Esophagus (tissue), 2 donors: ENCODE results near the gene TNFSF9. TPM values are rescaled to one million over a fixed set of nuclear protein-coding genes. Genes with fewer than 3 reads are reported as not detected.
"Not testable (repeated sequence)": the region's sequence is repeated elsewhere in the genome, so short reads cannot be mapped to it uniquely, and the experiment has no call there.

Experiments used
- H3K27ac ChIP-seq, 2 donors: one replicate each; pipeline ENCODE4 v1.5.1; 2013; ENCODE audit warnings: low read depth in 2 of 2, mild to moderate bottlenecking in 2 of 2, inconsistent platforms in 1 of 2, low read length in 1 of 2, moderate library complexity in 1 of 2
- H3K27me3 ChIP-seq, 2 donors: one replicate each; pipeline ENCODE4 v1.6.1; 2013; ENCODE audit warnings: low read length in 2 of 2, control low read depth in 1 of 2, mild to moderate bottlenecking in 1 of 2; ENCODE audit not compliant: insufficient read depth in 2 of 2, control insufficient read depth in 1 of 2
- H3K36me3 ChIP-seq, 2 donors: one replicate each; pipeline ENCODE4 v1.6.1; 2013; ENCODE audit warnings: low read length in 1 of 2; ENCODE audit not compliant: control insufficient read depth in 2 of 2, insufficient read depth in 2 of 2
- H3K4me1 ChIP-seq, 2 donors: one replicate each; pipeline ENCODE4 v1.6.1; 2013; ENCODE audit warnings: low read length in 1 of 2; ENCODE audit not compliant: control insufficient read depth in 2 of 2, insufficient read depth in 2 of 2
- H3K4me3 ChIP-seq, 2 donors: one replicate each; pipeline ENCODE4 v1.5.1; 2013; ENCODE audit warnings: low read length in 2 of 2, mild to moderate bottlenecking in 2 of 2, low read depth in 1 of 2, moderate library complexity in 1 of 2
- H3K9me3 ChIP-seq, 2 donors: one replicate each; pipeline ENCODE4 v1.6.1; 2013; ENCODE audit warnings: mild to moderate bottlenecking in 2 of 2, low read depth in 1 of 2, low read length in 1 of 2, moderate library complexity in 1 of 2; ENCODE audit not compliant: control insufficient read depth in 2 of 2, insufficient read depth in 1 of 2
- WGBS, 2 donors: extraction: QIAGEN DNeasy Blood & Tissue Kit; methylation state at CpG; one replicate each; pipeline ENCODE4 v1.1.7; 2013; 5-methylcytosine and 5-hydroxymethylcytosine counted together
- polyA plus RNA-seq, 2 donors: library from polyadenylated mRNA; stranded (reverse); fragments of 200-250 nt; gene quantifications; one replicate each; pipeline ENCODE4 v1.2.3, GENCODE V29; 2013
- donor health status: healthy with polysubstance abuse.
- donor health status: Bipolar disorder and iron deficiency.

TNFSF9 gene
- polyA plus RNA-seq, 2 donors, result 4.8 to 8.2 TPM

DNA sequence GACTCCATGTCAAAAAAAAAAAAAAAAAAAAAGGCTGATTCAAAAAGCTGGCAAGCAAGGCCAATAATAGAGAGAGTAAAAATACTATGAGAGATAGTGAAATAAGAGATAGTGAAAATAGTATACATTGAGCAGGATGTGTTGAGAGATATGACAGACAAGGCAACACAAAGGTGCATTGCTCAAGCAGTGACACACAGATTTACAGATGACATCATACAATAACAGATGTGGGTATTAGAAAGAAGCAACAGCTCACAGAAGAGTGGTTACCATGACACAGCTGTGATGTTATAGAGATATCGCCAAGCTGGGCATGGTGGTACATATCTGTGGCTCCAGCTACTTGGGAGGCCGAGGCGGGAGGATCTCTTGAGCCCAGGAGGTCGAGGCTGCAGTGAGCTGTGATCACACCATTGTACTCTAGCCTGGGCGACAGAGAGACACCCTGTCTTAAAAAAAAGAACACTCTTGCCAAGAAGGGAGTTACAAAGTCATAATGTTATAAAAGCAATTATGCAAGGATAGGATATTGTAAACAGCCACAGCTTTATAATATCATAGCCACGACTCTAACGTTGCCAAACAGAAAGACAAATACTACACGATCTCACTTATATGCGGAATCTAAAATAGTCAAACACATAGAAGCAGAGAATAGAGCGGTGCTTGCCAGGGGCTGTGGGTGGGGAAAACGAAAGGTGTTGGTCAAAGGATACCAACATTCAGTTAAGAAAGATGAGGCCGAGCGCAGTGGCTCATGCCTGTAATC is 10.3 kb downstream of the TNFSF9 start:
- WGBS, 2 donors, result 59 to 71% methylated on average over 13 of the region's 13 CpGs
- no peaks in the 10 kb centered on the region for H3K36me3 ChIP-seq
- no peaks in the 10 kb centered on the region for H3K27me3 ChIP-seq
- H3K27ac ChIP-seq, result no peak overlapping the region
- H3K4me3 ChIP-seq, result no peak overlapping the region
- no peaks in the 10 kb centered on the region for H3K9me3 ChIP-seq
- no peaks in the 10 kb centered on the region for H3K4me1 ChIP-seq

DNA sequence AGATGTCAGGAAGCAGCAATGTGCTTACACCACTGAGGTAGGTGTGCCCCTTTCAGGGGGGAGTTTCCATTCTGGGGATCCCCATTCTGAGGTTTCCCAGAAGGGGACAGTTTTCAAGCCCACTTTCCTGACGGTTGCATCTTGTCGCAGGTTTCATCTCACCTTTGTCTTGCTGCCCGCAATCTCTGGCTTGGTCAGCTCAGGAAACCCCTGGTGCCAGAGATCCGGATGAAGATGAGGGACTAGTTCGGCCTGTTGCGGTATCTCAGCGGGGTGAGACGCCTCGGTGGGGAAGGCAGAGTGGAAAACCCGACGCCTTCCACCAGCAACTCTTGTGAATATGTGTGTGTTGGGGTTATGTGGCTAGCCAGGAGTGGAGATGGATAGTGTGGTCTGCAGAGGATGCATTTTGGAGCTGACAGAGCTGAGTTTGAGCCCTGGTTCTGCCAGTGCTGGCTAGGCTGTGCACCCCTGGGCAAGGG is 13.1 kb downstream of the TNFSF9 start:
- H3K36me3 ChIP-seq, result no peaks in the 10 kb centered on the region
- WGBS, 2 donors, result 69 to 72% methylated on average over 11 of the region's 11 CpGs
- H3K4me3 ChIP-seq, result no peak overlapping the region
- peaks cover 0 to 2% of the 10 kb centered on the region in 2 donors for H3K9me3 ChIP-seq
- no peak overlapping the region for H3K27ac ChIP-seq
- no peaks in the 10 kb centered on the region for H3K27me3 ChIP-seq
- no peaks in the 10 kb centered on the region for H3K4me1 ChIP-seq

DNA sequence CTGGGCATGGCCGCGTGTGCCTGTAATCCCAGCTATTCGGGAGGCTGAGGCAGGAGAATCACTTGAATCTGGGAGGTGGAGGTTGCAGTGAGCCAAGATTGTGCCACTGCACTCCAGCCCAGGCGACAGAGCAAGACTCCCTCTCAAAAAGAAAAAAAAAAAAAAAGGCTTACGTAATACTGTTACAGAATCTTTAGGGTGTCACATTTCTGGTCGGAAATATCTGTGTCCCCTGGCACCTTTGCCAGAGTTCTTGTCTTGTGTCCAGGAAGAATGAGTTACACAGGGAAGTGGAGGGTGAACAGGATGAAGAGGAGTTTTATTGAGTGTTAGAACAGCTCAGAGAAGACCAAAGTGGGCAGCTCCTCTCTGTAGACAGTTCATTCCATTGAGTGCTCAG is 19.9 kb downstream of the TNFSF9 start:
- not testable (repeated sequence) for H3K4me1 ChIP-seq, H3K27ac ChIP-seq, H3K27me3 ChIP-seq, H3K9me3 ChIP-seq, H3K36me3 ChIP-seq, H3K4me3 ChIP-seq
- 75 to 81% methylated on average over 6 of the region's 6 CpGs for whole genome bisulfite sequencing, 2 donors

DNA sequence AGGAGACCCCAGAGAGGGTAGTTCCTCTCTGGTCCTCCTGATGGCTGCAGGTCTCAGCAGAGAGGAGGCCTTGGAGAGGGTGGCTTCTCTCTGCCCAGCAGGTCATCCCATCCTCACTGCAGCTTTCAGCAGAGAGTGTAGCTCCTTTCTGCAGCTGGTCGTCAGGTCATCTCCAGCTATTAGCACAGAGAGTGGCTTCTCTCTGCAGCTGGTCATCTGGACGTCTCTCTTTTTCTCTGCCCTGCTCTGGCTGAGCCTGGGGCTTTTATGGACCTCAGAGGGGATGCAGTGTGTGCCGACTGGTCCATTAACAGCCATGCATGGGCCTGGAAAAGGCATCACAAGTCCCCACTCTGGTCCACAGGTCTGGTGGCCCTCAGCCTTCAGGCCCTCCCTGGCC is 20.3 kb downstream of the TNFSF9 start:
- Histone ChIP-seq H3K27me3 (no peaks in the 10 kb centered on the region), H3K9me3 (peaks cover 0 to 2% of the 10 kb centered on the region in 2 donors), H3K27ac (no peak overlapping the region), H3K36me3 (no peaks in the 10 kb centered on the region), H3K4me1 (no peaks in the 10 kb centered on the region), H3K4me3 (no peak overlapping the region)
- 84 to 85% methylated on average over 3 of the region's 3 CpGs for WGBS, 2 donors

DNA sequence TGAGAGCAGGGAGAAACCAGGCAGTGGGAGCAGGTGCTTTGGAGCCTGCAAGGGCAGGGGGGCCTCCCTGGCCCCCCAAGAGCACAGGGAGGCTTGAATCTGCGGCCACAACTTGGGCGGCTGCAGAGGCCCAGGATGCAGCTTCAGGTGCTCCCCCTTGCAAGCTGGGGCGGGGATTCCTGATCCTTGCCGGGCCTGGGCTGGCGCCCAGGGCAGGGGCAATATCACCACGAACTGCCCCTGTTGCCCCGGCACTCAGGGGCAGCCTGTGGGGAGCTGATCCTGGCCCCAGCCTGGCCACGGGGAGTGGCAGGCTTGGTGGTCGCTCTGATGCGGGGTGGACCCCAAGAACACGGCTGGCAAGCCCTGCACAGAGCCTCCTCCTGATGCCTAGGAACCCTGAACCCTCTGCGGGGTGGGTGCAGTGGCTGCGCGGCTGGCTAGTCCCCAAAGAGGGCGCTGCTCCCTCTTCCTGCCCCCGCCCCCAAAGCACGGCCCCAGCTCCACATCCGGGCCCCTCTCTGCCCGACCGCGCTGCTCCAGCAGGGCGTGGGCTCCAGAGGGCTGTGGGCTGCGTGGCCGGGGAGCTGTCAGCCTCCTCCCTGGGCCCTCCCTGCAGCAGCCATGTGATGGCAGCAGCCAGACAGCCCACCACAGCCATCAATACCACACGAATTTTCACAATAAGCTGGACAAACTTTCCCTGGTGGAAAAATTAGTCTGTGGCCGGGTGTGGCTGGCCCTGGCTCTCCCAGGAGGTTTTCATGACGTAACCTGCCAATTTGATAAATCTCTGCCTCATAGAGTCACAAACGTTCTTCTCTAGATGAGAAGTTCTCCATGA is 21.0 kb downstream of the TNFSF9 start:
- Histone ChIP-seq H3K27ac (no peak overlapping the region), H3K9me3 (peaks cover 0 to 2% of the 10 kb centered on the region in 2 donors), H3K36me3 (no peaks in the 10 kb centered on the region), H3K4me1 (no peaks in the 10 kb centered on the region), H3K27me3 (no peaks in the 10 kb centered on the region), H3K4me3 (no peak overlapping the region)
- WGBS, 2 donors, result 32 to 40% methylated on average over 23 to 28 of the region's 28 CpGs

DNA sequence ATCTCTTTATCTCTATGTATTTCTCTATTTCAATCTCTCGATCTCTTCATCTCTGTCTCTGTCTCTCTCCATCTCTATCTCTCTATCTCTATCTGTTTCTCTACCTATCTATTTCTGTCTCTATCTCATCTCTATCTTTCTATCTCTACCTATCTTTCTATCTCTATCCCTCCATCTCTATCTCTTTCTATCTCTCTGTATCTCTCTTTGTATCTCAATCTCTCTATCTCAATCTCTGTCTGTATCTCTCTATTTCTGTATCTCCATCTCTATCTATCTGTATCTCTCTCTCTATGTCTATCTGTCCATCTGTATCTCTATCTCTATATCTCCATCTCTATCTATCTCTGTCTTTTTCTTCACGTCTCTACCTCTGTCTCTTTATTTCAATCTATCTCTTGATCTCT is 25.2 kb downstream of the TNFSF9 start:
- 90 to 91% methylated on average over 2 of the region's 2 CpGs for WGBS, 2 donors
- Histone ChIP-seq H3K4me3 (no peak overlapping the region), H3K27me3 (no peaks in the 10 kb centered on the region), H3K27ac (no peak overlapping the region), H3K4me1 (no peaks in the 10 kb centered on the region), H3K9me3 (no peaks in the 10 kb centered on the region), H3K36me3 (no peaks in the 10 kb centered on the region)

DNA sequence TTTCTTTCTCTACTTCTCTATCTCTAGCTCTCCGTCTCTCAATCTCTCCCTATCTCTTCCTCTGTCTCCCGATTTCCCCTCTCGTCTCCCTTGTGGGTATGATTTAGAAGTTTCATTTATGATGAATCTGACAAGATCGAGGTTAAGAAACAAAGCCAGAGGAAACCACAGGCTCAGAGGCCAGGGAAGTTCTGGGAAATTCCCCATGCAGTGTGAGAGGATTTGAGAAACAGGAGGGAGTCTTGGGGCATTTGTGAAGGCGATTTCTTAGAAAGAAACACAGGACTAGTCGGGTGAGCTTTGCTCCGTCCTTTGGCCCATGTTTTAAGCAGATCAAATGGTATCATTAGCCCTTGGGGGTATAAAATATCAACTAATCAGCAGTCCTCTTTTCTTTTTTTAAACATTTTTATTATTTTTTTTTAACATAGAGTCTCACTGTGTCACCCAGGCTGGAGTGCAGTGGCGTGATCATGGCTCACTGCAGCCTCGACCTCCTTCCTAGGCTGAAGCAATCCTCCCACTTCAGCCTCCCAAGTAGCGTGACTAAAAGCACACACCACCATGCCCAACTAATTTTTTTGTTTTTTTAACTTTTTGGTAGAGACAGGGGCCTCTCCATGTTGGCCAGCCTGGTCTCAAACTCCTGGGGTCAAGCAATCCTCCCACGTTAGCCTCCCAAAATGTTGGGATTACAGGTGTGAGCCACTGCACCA is 25.8 kb downstream of the TNFSF9 start:
- no peaks in the 10 kb centered on the region for H3K4me1 ChIP-seq

DNA sequence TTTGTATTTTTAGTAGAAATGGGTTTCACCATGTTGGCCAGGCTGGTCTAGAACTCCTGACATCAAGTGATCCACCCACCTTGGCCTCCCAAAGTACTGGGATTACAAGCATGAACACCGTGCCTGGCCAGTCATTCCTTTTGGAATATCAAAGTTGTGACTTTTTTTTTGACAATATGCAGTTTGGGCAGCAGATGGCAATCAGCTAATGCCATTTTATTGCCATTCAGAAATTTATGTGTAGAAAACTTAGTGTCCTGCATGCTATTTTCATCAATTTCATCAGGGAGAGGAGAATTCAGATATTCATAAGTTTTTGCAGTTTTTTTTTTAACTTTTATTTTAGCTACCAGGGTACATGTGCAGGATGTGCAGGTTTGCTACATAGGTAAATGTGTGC is 31.6 kb downstream of the TNFSF9 start:
- WGBS, 2 donors, result 38 to 57% methylated on average over 1 of the region's 1 CpG
- H3K36me3 ChIP-seq, H3K4me3 ChIP-seq, H3K27me3 ChIP-seq, H3K9me3 ChIP-seq, H3K4me1 ChIP-seq, H3K27ac ChIP-seq: not testable (repeated sequence)

More for the DNA sequence above, 25.8 kb downstream of the TNFSF9 start:
- no peaks in the 10 kb centered on the region for H3K27me3 ChIP-seq
- H3K27ac ChIP-seq, result no peak overlapping the region
- H3K9me3 ChIP-seq, result no peaks in the 10 kb centered on the region
- H3K36me3 ChIP-seq, result no peaks in the 10 kb centered on the region
- WGBS, 2 donors, result 47 to 52% methylated on average over 11 of the region's 11 CpGs
- no peak overlapping the region for H3K4me3 ChIP-seq

DNA sequence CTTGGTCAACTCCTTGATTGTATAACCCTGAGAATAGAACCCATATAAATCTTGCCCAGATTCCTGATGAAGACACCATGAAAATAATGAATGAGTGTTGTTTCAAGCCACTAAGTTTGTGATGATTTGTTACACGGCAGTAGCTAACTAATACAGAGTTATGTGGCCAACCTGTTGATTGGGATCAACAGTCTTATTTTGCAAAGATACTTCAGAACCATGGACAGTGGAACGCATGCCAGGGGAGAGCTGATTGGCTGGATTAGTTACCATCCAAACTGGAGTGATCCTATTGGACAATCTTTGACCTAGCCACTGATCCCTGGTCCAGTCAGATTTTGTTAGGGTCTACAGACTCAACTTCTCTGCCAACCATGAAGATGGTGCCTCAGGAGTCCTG is 33.6 kb downstream of the TNFSF9 start:
- no peak overlapping the region for H3K27ac ChIP-seq
- peaks cover 0 to 3% of the 10 kb centered on the region in 2 donors for H3K9me3 ChIP-seq
- no peaks in the 10 kb centered on the region for H3K27me3 ChIP-seq
- WGBS, 2 donors, result 57 to 64% methylated on average over 2 of the region's 2 CpGs
- no peaks in the 10 kb centered on the region for H3K4me1 ChIP-seq
- no peak overlapping the region for H3K4me3 ChIP-seq
- H3K36me3 ChIP-seq, result no peaks in the 10 kb centered on the region
